D341Med (cell line): Measurements from ENCODE around the gene DSTN.

Experiments used
- DNase-seq: peaks from one replicate; pipeline ENCODE4 v3.0.0; 2012; ENCODE audit warnings: low spot score

DSTN gene

DNA sequence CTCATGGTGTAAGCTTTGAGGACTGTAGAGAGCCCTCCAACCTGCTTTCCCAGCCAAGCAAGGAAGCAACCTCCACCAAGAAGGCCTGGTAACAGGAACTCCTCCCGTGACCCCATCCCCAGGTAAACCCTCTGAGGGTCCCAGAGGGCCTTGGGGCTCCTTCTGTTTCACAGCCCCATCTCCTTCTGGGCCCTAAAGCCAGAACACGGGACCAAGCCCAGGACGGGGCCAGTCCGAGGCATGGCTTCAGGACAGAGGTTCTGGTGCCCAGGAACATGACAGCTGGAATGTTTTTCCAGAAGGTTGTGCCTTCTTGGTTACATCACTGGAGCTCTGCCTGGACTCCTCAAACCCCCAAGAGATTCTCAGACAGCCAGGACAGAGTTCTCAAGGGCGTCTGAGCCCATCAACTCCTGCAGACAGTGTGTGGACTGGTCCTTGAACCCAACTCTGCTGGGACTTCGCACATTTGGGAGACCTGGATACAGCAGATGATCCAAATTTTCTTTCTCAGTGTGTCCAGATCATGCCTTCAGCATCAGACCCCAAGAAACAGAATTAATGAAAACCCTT is 69.0 kb downstream of the DSTN start:
- no peak for DNase-seq

DNA sequence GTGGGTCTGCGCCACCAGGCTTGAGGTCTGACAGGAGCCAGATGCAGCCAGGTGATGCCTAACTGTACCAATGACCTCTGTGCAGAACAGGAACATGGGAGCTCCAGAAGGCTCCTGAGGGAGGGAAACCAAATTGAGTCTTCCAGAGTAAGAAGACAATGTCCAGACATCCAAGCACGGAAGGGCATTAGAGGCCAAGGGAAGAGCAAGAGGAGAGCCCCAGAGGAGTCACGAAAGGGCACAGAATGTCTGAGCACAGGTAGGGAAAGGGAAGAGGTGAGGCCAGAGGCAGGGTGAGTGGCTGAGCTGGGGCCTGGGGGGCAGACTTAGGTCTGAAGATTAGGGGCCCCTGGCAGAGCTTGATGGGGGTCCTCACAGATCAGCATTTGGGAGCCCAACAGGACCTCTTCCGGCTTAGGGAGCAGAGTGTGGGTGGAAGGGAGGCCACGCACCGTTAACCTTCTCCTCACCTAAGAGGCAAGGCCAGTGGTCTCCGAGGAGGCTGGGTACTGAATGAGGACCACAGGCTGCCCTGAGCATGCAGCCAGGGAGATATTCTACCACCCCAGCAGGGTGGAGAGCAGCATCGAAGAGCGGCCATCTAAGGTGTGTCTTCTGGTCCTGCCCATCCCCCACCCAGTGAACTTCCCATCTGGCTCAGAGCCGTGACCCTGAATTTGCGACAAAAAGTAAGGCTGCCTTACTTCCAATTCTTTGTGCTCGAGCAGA is 70.4 kb downstream of the DSTN start:
- DNase-seq: no peak

DNA sequence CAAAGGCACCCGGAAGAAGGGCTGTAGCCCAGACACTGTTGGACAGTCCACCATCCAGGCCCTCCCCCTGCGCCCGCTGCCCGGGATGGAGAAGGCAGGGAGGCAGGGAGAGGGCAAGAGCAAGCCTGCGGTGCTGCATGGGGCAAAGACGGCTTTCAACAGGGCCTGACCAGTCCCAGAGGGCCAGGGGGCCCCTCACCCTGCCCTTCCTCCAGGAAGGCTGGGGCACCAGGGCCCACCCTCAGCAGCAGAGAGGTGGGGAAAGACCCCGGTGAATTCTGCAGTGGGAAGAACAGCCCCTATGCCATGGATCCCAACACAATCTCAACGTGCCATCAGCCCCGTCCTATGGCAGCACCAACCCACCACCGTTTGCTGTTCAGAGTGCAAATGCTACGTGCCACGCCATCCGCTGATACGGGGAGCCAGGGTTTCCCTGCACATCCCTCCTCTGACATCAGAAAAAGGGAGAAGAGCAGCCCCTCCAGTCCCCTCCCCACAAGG is 71.1 kb downstream of the DSTN start:
- DNase-seq: no peak

DNA sequence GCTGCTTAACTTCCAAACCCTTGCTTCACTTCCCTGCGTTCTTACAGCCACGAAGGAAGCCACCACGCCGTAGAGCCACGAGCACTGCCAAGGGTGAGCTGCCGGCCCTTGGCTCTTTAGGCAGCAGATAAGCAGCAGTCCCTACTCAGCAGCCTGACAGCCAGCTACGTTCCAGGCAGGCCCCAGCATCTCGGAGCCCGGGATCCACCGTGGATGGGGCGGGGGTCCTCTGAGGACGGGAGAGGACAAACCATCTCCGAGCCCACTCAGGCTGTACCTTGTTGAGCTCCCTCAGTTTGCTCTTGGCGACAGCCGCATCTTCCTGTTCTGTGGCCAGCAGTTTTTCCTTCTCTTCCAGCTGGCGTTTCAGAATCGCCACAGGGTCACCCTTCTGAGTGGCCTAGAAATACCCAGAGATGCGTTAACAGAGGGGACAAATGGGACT is 71.7 kb downstream of the DSTN start:
- no peak for DNase-seq

DNA sequence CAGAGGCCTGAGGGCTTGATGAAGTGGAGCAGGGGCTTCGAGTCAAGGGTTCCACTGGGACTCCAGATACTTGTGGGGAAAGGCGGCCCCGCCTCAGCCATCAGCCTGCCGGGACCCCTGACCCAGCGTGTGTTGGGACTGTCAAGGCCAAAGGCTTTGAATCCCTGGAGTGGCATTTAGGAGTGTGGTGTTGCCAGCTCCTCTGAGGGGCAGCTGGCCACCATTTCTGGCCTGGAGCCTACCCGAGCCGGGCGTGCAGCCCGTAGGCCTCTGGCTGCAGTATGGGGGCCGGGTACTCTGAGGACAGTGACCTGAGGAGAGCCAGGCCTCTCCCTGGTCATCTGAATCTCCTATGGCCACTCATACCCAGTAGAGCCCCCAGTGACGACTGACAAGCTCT is 72.1 kb downstream of the DSTN start:
- DNase-seq: no peak

DNA sequence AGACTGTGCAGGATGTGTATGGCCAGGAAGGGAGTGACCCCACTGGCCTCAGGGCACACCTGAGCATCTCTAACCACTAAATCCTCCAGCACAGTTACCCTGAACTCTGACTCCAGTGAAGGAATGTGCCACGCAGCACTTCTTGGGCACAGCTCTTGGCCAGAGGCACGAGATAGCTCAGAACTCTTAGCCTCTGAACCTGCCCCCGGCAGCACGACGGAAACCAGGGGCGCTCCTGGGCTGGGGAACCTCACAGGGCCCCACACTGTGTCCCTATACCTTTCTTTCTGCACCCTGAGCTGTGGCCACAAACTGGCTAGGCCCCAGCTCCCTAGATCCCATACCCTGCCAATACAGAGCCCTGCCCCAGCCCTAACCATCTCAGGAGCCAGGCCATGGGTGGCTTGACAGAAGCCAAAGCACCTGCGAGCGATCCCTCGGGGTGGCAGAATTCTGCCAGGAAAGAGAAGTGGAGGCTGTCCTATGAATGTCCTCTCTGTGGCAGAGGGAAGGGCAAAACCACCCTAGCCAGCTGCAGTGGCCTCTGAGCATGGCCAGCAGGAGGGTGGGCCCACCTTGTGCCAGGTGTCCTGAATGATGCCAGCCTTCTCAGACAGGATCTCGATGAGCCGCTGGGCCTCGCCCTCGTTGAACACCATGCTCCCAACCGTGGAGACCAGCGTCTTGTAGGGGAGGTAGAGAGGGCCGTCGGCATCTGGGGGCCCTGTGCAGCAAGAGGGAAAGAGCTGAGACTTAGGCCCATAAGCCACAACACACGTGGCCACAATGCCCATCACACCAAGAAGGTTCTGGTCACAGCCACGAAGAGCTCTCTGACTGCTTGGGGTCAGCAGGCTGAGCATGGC is 72.8 kb downstream of the DSTN start:
- no peak for DNase-seq

DNA sequence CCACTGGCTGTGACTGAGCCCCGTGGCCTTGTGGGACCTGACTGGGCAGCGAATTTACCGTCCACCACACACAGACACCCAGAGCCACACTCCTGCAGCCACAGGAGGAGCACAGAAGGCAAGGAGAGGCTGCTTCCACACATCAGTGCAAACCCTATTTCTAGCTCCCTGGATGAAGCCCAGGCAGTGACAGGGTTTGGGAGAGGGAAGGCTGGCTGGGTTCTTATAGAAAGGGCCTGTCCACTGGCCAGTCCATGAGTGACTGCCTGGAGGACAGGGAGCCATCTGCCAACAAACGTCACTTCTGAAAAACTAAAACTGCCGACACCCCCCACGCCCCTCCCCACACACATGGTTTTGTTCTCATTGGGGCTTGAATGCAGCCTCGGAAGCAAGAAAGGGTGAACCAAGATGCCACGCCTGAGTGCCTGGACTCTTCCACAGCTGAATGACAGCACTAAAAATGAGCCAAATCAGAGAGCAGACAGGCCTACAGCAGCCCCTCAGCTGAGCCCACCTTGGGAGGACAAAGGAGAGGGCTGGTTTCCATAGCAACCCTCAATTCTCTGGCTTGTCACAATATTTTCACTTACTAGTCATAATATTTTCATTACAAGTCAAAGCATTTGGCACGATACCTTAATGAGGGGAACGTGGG is 73.8 kb downstream of the DSTN start:
- no peak for DNase-seq

DNA sequence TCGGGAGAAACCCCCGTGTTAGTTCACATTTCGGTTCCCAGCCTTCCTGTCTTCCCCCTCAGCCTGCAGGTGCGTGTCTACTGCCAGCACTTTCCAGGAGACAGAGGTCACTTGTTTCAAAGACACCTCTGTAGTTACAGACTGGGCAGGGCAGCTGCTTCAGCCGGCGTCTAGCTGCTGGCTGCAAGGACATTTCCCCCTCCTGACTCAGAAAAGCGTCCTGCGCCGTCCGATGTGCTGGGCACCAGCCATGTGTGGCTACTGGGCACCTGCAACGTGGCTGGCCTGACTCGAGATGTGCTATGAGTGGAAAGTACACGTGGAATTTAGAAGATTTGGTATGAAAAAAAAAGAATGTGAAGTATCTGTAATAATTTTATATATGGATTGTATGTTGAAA is 74.6 kb downstream of the DSTN start:
- no peak for DNase-seq

DNA sequence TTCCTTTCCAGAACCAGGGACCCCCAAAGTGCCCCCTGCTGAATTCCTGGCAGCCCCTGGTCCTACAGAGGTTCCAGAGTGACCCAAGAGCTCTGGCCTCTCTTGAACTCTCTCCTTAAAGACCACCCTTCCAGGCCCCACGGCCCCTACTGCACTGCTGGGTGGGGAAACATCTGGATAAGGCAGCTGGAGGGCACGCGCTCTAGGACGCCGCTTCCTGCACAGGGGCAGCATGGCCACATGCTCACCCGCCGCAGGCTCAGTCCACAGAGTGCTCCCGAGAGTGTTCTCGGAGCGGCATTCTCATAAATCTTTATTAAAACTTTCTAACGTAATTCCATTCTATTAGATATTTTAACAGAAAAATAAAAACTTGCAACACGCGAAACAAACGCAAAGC is 75.1 kb downstream of the DSTN start:
- DNase-seq: no peak

DNA sequence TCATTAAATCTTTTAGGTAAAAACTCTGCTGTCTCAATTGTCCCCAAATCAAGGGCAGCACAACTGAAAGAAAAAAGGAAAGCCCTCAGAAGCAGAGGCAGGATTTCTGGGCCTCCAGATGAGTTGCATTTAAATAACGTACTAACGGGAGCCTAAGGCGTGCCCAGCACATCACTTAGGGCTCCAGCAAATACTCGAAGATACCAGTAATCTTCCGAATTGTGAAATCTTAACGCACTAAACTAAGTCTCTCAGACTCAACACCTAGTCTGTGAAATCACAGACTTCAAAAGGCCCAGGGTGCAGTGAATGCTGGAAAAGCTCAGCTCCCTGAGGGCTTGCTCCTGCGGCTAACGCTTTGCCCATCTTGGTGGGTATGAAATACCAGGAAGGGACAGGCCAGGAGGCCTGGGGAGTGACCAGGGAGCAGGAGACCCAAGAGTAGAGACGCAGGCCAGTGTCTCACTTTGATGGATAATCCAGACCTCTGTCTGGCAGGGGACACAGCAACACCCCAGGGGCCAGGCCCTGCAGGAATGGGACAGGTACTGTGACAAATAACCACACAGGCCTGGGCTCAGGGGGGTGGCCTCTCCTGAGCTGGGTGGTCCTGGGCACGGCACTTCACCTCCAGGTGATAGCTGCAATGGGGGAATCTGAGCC is 75.8 kb downstream of the DSTN start:
- DNase-seq: no peak

DNA sequence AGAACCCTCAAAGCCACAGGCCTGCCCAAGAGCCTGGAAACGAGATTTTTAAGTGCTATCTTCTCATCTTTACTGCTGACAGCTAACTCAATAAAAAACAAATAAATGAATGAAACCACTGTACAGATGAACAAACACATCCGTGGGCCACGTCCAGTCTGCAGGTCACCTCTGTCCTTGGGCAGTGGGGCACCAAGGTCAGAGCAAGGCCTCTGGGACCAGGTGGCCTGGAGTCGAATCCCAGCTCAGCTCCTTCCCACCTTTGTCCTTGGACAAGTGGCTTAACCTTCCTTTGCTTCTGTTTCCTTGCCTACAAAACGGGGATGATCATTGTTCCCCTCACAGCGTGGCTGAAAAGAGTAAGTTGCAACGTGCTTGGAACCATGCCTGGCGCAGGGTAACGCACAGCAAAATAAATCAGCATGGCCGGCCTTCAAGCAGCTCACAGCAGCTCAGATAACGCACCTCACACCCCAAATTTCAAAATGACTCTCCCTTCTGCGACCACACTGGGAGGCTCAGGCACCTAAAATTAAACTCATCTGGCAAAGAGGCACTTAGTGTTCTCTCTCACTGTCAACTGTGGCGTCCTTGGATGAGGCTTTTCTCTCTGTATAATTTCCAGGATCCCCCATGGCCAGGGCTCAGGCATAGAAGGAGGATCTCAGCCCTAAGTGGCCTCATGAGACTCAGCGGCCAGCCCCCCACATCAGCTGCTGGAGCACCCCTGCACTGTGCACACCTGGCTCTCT is 76.5 kb downstream of the DSTN start:
- no peak for DNase-seq

DNA sequence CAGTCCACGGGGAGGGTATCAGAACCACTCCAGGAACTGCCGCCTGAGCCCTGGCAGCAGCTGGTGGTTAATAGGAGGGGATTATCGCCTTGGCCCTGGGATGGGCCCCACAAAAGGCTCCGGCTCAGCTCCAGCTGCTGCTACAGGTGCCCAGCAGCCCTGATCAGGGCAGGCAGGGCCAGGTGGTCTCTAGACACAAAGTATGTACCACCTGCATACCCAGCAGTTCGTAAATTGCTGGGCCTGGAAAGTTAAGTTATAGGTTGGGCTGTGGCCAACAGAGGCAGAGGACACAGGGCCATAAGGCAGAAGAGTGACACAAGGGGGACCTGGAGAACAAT is 77.1 kb downstream of the DSTN start:
- DNase-seq: peak; percentile 87

DNA sequence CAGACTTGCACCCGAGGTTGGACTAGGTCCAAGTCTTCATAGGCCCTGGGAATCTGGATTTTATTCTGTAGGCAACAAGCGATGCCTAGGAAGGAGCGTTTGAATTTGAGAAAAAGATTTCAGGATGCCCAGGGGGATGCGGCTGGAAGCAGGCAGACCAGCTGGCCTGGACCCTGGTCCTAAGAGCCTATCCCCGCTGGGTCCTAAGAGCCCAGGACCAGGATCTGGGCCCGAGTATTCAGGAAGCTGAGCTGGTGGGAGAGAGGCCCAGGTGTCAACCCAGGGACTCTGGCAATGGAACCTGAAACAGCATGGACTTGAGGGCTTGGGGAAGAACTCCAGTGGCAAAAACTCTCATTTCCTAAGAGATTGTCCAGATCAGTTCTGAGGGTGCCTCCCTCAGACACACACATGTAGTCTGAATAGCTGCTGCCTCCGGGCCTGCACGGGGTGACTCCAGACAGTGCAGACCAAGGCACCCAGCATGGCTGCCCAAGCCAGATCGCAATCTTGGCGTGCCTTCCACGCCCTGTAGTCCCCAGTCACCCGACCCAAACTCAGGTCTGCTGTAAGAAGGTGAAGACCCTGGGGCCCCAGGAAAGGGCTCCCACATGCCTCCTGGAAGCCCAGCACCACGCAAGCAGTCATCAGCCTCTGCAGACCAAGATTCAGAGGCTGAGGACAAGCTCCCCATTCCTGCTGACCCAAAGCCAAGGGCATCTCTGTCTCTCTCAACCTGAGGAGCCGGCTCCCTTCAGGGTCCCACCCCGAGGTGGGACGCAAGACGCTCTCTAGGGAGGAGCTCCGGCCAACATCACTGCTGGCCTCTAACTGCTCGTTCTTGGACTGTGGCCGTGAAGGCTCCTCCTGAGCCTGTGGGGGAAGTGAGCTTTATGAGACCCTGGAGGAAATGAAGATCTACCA is 77.8 kb downstream of the DSTN start:
- no peak for DNase-seq

DNA sequence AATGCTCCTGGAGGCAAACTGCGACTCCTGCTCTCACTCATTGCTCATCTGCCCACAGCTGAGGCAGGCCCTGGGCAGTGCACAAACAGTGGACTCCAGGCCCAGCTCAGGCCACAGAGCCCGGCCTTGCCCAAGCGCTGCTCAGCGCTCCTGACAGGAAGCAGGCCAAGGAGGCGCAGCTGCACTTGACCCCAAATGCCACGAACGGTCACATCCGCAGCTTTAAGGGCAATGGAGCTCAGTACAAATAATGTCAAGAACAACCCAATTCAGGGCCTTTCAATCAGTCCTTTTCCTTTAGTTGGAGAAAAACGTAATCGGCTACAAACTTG is 78.4 kb downstream of the DSTN start:
- no peak for DNase-seq

DNA sequence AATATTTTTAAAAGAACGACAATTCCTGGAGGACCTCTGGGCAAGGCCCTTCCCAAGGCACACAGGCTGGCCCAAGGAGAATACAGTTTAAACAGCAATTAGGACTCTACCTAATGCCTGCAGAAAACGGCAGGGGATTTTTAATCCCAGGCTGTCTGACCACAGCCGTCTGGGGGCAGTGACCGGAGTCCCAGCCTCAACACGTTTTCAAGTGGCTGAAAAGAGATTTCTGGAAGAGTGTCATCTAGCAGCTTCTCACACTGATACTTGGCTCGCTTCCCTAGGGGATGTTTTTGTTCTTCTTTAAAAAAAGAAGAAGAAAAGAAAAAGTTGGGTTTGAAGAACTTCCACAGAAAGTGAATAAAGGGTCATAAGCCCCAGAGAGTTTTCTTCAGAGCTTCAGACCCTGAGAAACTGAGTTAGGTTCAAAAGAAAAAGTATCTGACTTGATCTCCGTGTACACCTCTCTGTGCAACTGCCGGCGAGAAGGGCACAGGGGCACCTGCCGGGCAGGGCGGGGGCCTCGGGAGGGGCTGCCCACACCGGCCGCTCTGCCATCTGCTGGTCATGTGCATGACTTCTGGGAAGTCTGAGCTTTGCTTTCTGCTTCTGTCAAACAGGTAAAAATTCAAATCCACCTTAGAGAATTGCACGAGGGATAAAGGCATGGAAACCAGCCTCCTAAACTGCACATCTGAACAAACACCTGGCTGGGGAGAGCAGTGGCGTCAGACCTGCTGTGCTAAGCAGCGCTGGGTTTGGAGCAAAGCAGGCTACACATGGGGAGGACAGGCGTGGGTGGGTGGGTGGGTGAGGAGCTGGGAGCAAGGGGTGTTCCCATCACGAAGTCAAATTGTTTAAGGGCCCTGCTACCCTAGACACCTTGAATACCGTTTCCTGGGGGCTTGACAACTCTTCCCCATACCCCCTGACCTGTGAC is 79.2 kb downstream of the DSTN start:
- DNase-seq: no peak

DNA sequence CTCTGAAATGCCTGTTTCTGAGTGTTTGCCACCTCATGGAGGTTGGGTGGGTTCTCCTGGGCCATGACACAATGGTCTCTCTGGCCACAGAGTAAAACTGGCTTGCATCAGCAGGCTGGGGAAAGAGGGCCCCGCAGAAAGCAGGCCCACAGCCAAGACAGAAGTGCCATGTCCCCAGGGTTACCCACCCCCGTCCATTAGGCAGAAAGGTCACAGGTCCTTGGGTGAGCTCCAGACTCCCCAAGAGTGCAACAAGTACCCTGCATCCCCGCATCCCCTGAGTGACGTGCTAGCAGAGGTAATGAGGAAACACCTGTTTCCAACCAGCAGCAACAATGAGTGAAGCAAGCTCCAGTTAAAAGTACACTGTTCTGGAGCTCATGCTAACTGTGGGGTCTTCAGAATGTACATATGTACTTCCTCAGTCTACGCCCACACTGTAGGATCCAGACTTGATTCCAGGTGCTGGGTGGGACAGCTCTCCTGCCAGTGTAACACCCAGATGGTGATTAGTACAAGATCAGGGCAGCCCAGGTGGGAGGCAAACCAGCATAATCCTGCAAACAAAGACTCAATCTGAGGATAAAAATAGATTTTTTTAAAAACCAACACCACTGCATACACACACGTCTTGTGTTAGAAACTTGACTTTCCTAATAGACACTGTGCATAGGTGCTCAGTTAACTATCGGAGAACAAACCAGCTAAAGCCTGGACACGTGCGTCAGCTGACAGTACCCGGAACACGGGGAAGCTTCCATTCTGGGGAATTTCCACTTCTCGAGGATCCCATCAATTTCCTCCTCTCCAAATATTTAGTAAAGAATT is 80.6 kb downstream of the DSTN start:
- no peak for DNase-seq

DNA sequence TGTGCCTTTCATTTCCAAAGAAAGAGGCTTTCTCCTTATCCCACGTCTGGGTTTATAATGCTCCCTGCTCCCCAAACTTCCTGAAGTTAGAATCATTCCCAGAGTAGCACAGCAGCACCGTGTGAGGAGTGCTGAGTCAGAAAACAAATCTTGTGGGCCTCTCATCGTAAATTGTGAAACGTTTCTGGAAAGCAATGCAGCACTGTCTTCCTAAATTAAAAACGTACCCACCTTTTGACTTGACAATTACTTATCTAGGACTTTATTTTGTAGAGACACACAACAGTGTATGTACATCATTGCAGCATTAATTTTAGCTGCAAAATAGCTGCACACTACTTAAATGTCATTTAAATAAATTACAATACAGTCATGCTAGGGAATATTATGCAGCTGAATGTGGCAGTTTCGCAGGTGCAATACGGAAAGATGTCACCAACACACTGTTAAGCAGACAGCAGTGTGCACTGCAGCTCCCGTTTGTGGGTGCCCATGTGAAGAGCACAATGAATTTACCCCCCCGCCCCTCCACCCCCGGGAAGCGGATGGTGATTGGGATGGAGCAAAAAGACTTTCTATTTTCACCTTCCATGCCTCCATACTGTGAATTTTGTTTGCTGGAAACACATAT is 81.4 kb downstream of the DSTN start:
- DNase-seq: no peak
